Umbilical cord (tissue), 1 donor: Measurements from ENCODE around the gene TRUB1. TPM values are rescaled to one million over a fixed set of nuclear protein-coding genes. Genes with fewer than 3 reads are reported as not detected.

ENCODE experiments used
- total RNA-seq: library from RNA; depleted of rRNA; stranded (reverse); fragments of >200 nt; gene quantifications from one replicate; pipeline ENCODE4 v1.2.3, GENCODE V29; 2014; ENCODE audit warnings: low replicate concordance; ENCODE audit not compliant: insufficient read depth

TRUB1 gene
- total RNA-seq, 1 donor from 2014 or later = 26.7 TPM

Other genes starting within 250 kb of the TRUB1 start
- gene FHIP2A, start 116.4 kb upstream of the TRUB1 start, total RNA-seq = 25.3 TPM
- 222 TPM for gene ATRNL1, start 155.2 kb downstream of the TRUB1 start, total RNA-seq